Astrocyte of the cerebellum (primary cell): ENCODE results near the gene EDIL3.

Experiments
- DNase-seq: peaks from one replicate; pipeline ENCODE4 v3.0.0-alpha.2; 2011; ENCODE audit warnings: low read depth
- H3K4me3 ChIP-seq: 2 replicates; pipeline ENCODE4 v1.5.1; 2011; ENCODE audit warnings: mild to moderate bottlenecking, low read depth, low read length, moderate library complexity
- CTCF ChIP-seq: IDR thresholded peaks from 2 replicates; pipeline ENCODE4 v1.5.1; 2012; ENCODE audit warnings: low read length, low read depth, moderate library complexity, mild to moderate bottlenecking; ENCODE audit errors: missing control alignments
- in situ Hi-C: cut with HindIII; loops from 2 replicates; pipeline ENCODE4 v1.10.0; 2017; ENCODE audit warnings: low sequenced_read_pairs

EDIL3 gene

GRCh38 chr5:83895860-83896259 is 488.8 kb downstream of the EDIL3 start:
- DNase-seq, result no peak
- no peak overlapping the region for H3K4me3 ChIP-seq
- in situ Hi-C loops, result no loop called here
- no peak for TF ChIP-seq CTCF

GRCh38 chr5:83891261-83891660 is 493.4 kb downstream of the EDIL3 start:
- DNase-seq, result no peak
- no peak for TF ChIP-seq CTCF
- no peak overlapping the region for H3K4me3 ChIP-seq
- in situ Hi-C loops, result no loop called here
